Kidney (tissue), 14 donors: ENCODE measurements around the gene EVI5L. TPM values are rescaled to one million over a fixed set of nuclear protein-coding genes. Genes with fewer than 3 reads are reported as not detected.

Experiments used
- DNase-seq, 5 donors: peaks; one replicate each; pipeline ENCODE4 v3.0.0-alpha.2; 2013 to 2020
- FAIRE-seq: peaks from 2 replicates; lab custom pipeline; 2012; peaks lifted over from hg19 to GRCh38; lab: Jason Lieb, UNC
- H3K27ac ChIP-seq, 2 donors: one replicate each; pipeline ENCODE4 v1.7.0; 2013; ENCODE audit warnings: low read depth in 2 of 2, low read length in 2 of 2, inconsistent platforms in 1 of 2
- H3K27me3 ChIP-seq: one replicate; pipeline ENCODE4 v1.7.1; 2013; ENCODE audit warnings: low read length, inconsistent platforms; ENCODE audit not compliant: control insufficient read depth, insufficient read depth
- H3K36me3 ChIP-seq, 3 donors: one replicate each; pipeline versions ENCODE4 v1.7.0 to v1.7.1; 2013; ENCODE audit warnings: low read length in 3 of 3, control low read depth in 1 of 3, inconsistent platforms in 1 of 3; ENCODE audit not compliant: insufficient read depth in 3 of 3, control insufficient read depth in 2 of 3
- H3K4me1 ChIP-seq, 3 donors: one replicate each; pipeline versions ENCODE4 v1.7.0 to v1.7.1; 2013; ENCODE audit warnings: low read length in 3 of 3, inconsistent platforms in 1 of 3, low read depth in 1 of 3; ENCODE audit not compliant: control insufficient read depth in 2 of 3, insufficient read depth in 2 of 3
- H3K4me3 ChIP-seq, 3 donors: one replicate each; pipeline versions ENCODE4 v1.7.0 to v1.8.1; 2013; ENCODE audit warnings: low read length in 3 of 3, control low read depth in 1 of 3, inconsistent platforms in 1 of 3
- H3K9ac ChIP-seq, 3 donors: one replicate each; pipeline versions ENCODE4 v1.7.0 to v1.7.1; 2013; ENCODE audit warnings: low read length in 3 of 3, control low read depth in 1 of 3, inconsistent platforms in 1 of 3
- H3K9me3 ChIP-seq, 3 donors: one replicate each; pipeline versions ENCODE4 v1.7.0 to v1.7.1; 2013; ENCODE audit warnings: low read length in 3 of 3, control low read depth in 1 of 3, inconsistent platforms in 1 of 3; ENCODE audit not compliant: control insufficient read depth in 2 of 3, insufficient read depth in 1 of 3
- intact Hi-C: fragments of 100-400 bp; cut with DNase I; formaldehyde crosslinking; loops from one replicate; pipeline ENCODE4 v1.11.1; 2022
- polyA plus RNA-seq: library from polyadenylated mRNA; stranded (reverse); fragments of 350-450 nt; fragmentation: Illumina TruSeq; extraction: RNeasy Lipid Tissue Mini Kit (QIAGEN cat#74804); gene quantifications from one replicate; pipeline ENCODE4 v1.2.3, GENCODE V29; 2014; ENCODE audit warnings: low read depth, low replicate concordance; ENCODE audit not compliant: insufficient read depth
- total RNA-seq: library from RNA; stranded (reverse); fragmentation: NEBNext Ultra II Directional; extraction: Animal tissue kit (Norgen Biotek cat#: 25700); gene quantifications from one replicate; pipeline ENCODE4 v1.2.1, GENCODE V29; 2021
- TF ChIP-seq, protein P1 (sequence below): IDR thresholded peaks from 3 replicates; pipeline ENCODE4 v1.5.1; 2012; ENCODE audit warnings: mild to moderate bottlenecking, moderate library complexity, borderline replicate concordance; ENCODE audit not compliant: insufficient read depth; ENCODE audit errors: extremely low read depth
- donor health status: control.
- donor health status: control.
- donor health status: control.
- donor health status: control.
- donor health status: control.
- donor health status: DM: yes; HTN: yes; CAD: no.
- donor health status: Normal renal cell carcinoma (clear cell type).

Gene EVI5L
- total and polyA plus RNA-seq, 2 donors from 2014 or later = 14.5 to 15.9 TPM

DNA sequence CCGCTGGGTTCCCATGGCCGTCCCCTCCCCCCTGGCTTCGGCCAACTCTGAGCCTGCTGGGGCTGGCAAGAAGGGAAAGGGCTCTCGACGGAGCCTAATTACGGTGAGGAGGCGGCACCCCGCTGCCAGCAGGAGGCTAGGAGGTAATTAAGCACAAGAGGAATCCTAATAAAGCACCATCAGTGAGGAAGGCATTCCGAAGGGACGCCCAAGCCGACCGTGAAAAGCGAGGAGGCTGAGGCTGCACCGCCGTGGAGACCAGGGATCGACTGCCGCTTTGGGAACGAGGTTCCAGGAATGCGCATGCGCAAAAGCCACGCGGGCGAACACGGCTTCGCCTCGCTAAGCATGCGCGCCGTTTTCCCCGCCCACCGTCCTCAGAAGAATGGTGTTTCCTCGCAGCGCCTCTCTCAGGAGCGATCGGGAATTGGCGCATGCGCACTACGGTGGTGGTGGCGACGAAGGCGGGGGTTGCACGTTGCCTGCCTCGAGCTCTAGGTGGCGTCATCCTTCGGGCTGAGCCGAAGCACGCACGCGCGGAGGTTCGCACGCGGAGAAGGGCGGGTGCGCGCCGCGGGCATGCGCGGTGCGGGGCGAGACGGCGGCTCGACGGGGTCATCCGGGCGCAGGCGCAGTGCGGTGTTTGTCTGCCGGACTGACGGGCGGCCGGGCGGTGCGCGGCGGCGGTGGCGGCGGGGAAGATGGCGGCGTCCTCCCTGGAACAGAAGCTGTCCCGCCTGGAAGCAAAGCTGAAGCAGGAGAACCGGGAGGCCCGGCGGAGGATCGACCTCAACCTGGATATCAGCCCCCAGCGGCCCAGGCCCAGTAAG is 73.4 kb downstream of the EVI5L start, which contains the start of gene MAP2K7:
Gene MAP2K7, plus strand, starts transcription at position 634 of the 830 bp plus-strand sequence. Its CDS starts 68 bp downstream, at position 702.
- H3K4me3 ChIP-seq = peak within 1 kb of the TSS; percentile 76 to 92 (median 91)
- intact Hi-C loops = no loop called here
- no peaks in the 10 kb centered on the region for H3K27me3 ChIP-seq
- H3K4me1 ChIP-seq = peaks cover 0 to 21% (median 12%) of the 10 kb centered on the region in 3 donors
- H3K36me3 ChIP-seq = no peaks in the 10 kb centered on the region
- TF ChIP-seq, protein P1, sequence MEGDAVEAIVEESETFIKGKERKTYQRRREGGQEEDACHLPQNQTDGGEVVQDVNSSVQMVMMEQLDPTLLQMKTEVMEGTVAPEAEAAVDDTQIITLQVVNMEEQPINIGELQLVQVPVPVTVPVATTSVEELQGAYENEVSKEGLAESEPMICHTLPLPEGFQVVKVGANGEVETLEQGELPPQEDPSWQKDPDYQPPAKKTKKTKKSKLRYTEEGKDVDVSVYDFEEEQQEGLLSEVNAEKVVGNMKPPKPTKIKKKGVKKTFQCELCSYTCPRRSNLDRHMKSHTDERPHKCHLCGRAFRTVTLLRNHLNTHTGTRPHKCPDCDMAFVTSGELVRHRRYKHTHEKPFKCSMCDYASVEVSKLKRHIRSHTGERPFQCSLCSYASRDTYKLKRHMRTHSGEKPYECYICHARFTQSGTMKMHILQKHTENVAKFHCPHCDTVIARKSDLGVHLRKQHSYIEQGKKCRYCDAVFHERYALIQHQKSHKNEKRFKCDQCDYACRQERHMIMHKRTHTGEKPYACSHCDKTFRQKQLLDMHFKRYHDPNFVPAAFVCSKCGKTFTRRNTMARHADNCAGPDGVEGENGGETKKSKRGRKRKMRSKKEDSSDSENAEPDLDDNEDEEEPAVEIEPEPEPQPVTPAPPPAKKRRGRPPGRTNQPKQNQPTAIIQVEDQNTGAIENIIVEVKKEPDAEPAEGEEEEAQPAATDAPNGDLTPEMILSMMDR = peak; percentile 80
- DNase-seq = peak; percentile 100
- FAIRE-seq = peak; percentile 97
- no peaks in the 10 kb centered on the region for H3K9me3 ChIP-seq
- peak within 1 kb of the TSS; percentile 81 to 91 (median 87) for H3K9ac ChIP-seq
- H3K27ac ChIP-seq = peak within 1 kb of the TSS; percentile 74 to 87

DNA sequence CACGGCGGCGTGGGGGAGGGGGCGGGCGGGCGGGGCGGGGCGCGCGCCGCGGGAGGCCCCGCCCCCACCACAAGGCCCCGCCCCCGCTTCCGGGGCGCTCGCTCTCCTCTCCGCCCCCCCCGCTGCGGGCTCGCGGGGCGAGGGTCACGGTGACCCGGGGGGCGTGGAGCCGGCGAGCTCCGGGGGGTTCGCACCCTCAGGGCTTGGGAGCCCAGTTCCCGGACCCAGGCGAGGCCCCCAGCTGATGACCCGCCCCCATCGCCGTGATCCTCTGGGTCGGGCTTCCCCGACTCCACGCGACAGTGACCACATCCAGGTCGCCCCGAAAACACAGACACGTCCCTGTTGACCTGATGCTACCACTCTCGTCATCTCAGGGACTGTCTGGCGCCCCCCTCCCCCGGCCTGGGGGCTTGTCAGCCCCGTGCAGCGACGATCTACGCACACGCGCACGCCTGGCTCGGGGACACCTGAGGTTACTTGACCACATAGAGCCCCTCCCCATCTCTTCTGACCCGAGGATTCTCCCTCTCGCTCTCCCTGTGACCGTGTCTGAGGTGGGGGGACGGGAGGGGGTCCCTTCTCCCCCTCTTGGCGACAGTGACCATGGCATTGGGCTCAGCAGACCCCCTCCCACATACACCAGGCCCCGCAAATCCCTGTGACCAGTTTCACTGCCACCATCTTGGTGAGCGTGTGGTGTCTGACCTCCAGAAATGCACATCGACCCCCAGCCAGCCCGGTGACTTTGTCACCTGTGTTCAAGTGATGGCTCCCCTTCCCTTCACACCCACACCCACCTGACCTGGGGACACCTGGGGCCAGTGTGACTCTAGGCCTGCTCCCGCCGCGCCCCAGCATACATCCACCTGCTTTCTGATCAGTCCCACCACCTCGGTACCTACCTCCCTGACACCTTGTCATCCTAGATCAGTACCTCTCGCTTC is 74.3 kb downstream of the EVI5L start:
- FAIRE-seq (no peak), DNase-seq (peak in 4 of 5 donors; percentile 13 to 93 (median 74))
- peak overlapping the region; percentile 74 to 87 for H3K27ac ChIP-seq
- intact Hi-C loops = no loop called here
- H3K4me1 ChIP-seq = peaks cover 0 to 21% (median 12%) of the 10 kb centered on the region in 3 donors
- TF ChIP-seq, protein P1 = no peak
- H3K27me3 ChIP-seq = no peaks in the 10 kb centered on the region
- peak overlapping the region; percentile 0 to 91 (median 59) for H3K9ac ChIP-seq
- peak overlapping the region; percentile 55 to 91 (median 77) for H3K4me3 ChIP-seq
- no peaks in the 10 kb centered on the region for H3K9me3 ChIP-seq
- H3K36me3 ChIP-seq = no peaks in the 10 kb centered on the region

DNA sequence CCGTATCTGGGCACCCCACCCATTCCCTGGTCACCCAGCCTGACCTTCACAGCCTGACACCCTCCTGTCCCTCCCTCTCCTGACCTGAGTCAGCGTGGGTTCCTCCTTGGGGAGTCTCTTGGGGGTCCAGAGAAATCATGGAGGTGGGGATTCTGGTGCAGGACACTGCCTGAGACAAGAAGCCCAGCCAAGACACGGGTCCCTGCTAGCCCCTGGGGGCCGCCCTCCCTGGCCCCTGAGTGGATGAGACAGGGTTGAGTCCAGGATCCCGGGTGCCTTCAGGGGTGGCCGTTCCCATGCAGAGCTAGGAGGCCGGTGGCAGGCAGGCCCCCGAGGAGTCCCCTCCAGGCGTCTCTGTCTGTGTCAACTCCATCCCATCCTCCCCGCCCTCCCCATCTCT is 75.2 kb downstream of the EVI5L start:
- intact Hi-C loops = no loop called here
- Histone ChIP-seq H3K27me3 (no peaks in the 10 kb centered on the region), H3K36me3 (peaks cover 0 to 1% (median 0%) of the 10 kb centered on the region in 3 donors), H3K27ac (no peak overlapping the region), H3K9me3 (no peaks in the 10 kb centered on the region), H3K4me3 (peak overlapping the region in 1 of 3 donors; percentile 91), H3K9ac (peak overlapping the region in 1 of 3 donors; percentile 91), H3K4me1 (peaks cover 0 to 21% (median 12%) of the 10 kb centered on the region in 3 donors)
- no peak for FAIRE-seq
- peak in 1 of 5 donors; percentile 68 for DNase-seq
- TF ChIP-seq, protein P1 = no peak
